Testis (tissue), 3 donors: ENCODE measurements around the gene MEIS3. TPM values are rescaled to one million over a fixed set of nuclear protein-coding genes. Genes with fewer than 3 reads are reported as not detected.

ENCODE experiments used
- DNase-seq: peaks from one replicate; pipeline ENCODE4 v3.0.0-alpha.2; 2019
- H3K27ac ChIP-seq, 2 donors: fragments of 200-600 bp; sonication (generic); one replicate each; pipeline ENCODE4 v1.5.1; 2019
- H3K27me3 ChIP-seq: fragments of 200-600 bp; sonication (generic); one replicate; pipeline ENCODE4 v1.5.1; 2019
- H3K36me3 ChIP-seq: fragments of 200-600 bp; sonication (generic); one replicate; pipeline ENCODE4 v1.5.1; 2017; ENCODE audit warnings: low read depth; ENCODE audit errors: missing control alignments
- H3K4me1 ChIP-seq: fragments of 200-600 bp; sonication (generic); one replicate; pipeline ENCODE4 v1.5.1; 2019
- H3K4me3 ChIP-seq, 2 donors: fragments of 200-600 bp; sonication (generic); one replicate each; pipeline ENCODE4 v1.5.1; 2017 to 2019
- H3K9me3 ChIP-seq: fragments of 200-600 bp; sonication (generic); one replicate; pipeline ENCODE4 v1.5.1; 2017
- POLR2A ChIP-seq: fragments of 450-650 bp; IDR thresholded peaks from one replicate; pipeline ENCODE4 v1.6.1; 2017; ENCODE audit warnings: antibody characterized with exemption, mild to moderate bottlenecking, moderate library complexity
- WGBS, 2 donors: methylation state at CpG; one replicate each; pipeline ENCODE4 v1.1.5; 2018; 5-methylcytosine and 5-hydroxymethylcytosine counted together
- intact Hi-C: fragments of 100-400 bp; cut with DNase I; formaldehyde crosslinking; loops from one replicate; pipeline ENCODE4 v1.15.1; 2023; ENCODE audit warnings: low total_unique reads
- polyA plus RNA-seq: library from polyadenylated mRNA; stranded (reverse); fragments of 350-450 nt; fragmentation: Illumina TruSeq; extraction: RNeasy Lipid Tissue Mini Kit (QIAGEN cat#74804); gene quantifications from one replicate; pipeline ENCODE4 v1.2.3, GENCODE V29; 2014; ENCODE audit warnings: low read depth, low replicate concordance; ENCODE audit not compliant: insufficient read depth
- total RNA-seq, 2 donors: library from RNA; depleted of rRNA; stranded (reverse); fragments of >200 nt; gene quantifications; one replicate each; pipeline ENCODE4 v1.2.3, GENCODE V29; 2016
- TF ChIP-seq, protein P1 (sequence below), 3 experiments: fragments of 450-650 bp in 2 of 3; fragments of 200-600 bp in 1 of 3; sonication (generic) in 1 of 3; IDR thresholded peaks; one replicate each; pipeline ENCODE4 v1.5.1; 2016 to 2019; ENCODE audit warnings: antibody characterized with exemption in 3 of 3, mild to moderate bottlenecking in 2 of 3, moderate library complexity in 1 of 3

The MEIS3 gene
- total and polyA plus RNA-seq, 3 donors from 2014 or later = 12.5 to 21.3 (median 17.4) TPM

DNA sequence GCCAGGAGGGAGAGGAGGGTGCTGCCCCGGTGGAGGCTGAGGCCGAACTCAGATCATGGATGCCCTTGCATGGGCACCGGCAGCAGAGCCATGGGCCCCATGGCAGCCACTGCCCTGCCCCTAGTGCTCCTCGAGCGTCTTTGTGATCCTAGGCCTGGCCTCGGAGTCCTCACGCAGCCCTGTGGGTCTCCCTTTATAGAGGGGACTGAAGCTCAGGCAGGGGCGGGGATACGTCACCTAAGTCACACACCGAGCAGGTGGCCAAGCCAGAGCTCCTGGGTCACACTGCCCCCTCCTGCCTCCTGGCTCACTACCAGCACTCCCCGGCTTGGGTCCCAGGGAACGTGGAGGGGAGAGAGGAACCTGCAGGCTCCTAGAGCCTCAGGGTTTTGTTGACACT, 41.5 kb downstream of the MEIS3 start:
- H3K4me3 ChIP-seq = no peak overlapping the region
- no peaks in the 10 kb centered on the region for H3K27me3 ChIP-seq
- no peak for DNase-seq
- TF ChIP-seq POLR2A = no peak
- TF ChIP-seq, protein P1, sequence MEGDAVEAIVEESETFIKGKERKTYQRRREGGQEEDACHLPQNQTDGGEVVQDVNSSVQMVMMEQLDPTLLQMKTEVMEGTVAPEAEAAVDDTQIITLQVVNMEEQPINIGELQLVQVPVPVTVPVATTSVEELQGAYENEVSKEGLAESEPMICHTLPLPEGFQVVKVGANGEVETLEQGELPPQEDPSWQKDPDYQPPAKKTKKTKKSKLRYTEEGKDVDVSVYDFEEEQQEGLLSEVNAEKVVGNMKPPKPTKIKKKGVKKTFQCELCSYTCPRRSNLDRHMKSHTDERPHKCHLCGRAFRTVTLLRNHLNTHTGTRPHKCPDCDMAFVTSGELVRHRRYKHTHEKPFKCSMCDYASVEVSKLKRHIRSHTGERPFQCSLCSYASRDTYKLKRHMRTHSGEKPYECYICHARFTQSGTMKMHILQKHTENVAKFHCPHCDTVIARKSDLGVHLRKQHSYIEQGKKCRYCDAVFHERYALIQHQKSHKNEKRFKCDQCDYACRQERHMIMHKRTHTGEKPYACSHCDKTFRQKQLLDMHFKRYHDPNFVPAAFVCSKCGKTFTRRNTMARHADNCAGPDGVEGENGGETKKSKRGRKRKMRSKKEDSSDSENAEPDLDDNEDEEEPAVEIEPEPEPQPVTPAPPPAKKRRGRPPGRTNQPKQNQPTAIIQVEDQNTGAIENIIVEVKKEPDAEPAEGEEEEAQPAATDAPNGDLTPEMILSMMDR (IDR thresholded peaks at IDR 0.05) = no peak
- peaks cover 8% of the 10 kb centered on the region for H3K4me1 ChIP-seq
- H3K27ac ChIP-seq = no peak overlapping the region
- intact Hi-C loops = no loop called here
- no peaks in the 10 kb centered on the region for H3K36me3 ChIP-seq
- WGBS, 2 donors = 66 to 81% methylated on average over 7 to 11 of the region's 12 CpGs
- no peaks in the 10 kb centered on the region for H3K9me3 ChIP-seq

DNA sequence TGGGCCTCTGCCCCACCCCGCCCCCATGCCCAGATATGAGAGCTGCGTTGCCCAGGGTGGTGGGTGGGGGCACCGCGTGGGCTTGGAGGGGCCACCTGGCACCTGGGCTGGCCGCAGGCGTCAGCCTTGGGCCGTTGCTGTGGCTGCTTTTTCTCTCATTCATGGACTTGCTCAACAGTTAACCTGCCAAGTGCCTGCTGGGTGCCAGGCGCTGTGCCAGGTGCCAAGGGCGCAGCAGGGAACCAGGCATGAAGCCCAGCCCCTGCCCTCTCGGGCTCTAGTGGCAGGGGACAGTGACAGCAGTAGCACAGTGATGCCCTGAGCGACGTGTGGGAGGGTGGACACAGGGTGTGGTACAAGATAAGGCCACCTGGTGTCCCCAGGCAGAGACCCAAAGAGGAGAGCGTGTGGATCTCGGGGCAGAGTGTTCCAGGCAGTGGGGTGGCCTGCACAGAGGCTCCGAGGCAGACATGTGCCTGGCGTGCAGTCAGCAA, 42.1 kb downstream of the MEIS3 start:
- WGBS, 2 donors = 42 to 72% methylated on average over 11 to 14 of the region's 16 CpGs
- intact Hi-C loops = no loop called here
- H3K27ac ChIP-seq = no peak overlapping the region

DNA sequence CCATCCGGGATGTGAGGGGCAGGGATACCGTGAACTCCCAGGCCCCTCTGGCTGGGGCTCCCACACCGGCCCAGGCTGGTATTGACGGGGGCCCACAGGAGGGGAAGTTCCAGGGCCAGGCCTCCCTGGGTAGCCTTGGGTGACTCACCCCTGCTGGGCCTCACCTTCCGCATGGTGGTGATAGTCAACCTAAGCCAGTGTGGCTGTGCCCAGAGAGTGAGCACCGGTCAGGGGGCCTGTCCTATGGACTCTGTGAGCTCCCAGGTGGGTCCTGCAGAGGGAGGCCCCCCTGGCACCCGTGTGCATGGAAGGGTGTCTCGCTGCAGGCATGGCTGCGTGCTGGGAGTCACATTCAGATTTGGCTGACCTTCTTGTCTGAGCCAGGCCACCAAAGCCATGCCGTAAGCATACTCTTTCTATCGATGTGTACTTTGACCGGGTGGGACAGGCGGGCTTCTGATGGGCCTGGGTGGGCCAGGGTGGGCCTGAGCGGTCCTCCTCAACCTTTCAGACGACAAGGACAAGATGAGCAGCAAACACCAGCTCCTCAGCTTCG, 42.7 kb downstream of the MEIS3 start:
- Histone ChIP-seq H3K36me3 (no peaks in the 10 kb centered on the region), H3K9me3 (no peaks in the 10 kb centered on the region), H3K4me3 (no peak overlapping the region), H3K4me1 (peaks cover 8% of the 10 kb centered on the region), H3K27ac (no peak overlapping the region), H3K27me3 (no peaks in the 10 kb centered on the region)
- DNase-seq = no peak
- intact Hi-C loops = no loop called here
- WGBS, 2 donors = 84 to 94% methylated on average over 13 to 16 of the region's 16 CpGs
- TF ChIP-seq POLR2A = no peak
- TF ChIP-seq, protein P1 (IDR thresholded peaks at IDR 0.05) = no peak

More for the DNA sequence above, 42.1 kb downstream of the MEIS3 start:
- DNase-seq = peak; percentile 73
- no peak for TF ChIP-seq POLR2A
- TF ChIP-seq, protein P1 (IDR thresholded peaks at IDR 0.05) = no peak
- H3K36me3 ChIP-seq = no peaks in the 10 kb centered on the region
- H3K9me3 ChIP-seq = no peaks in the 10 kb centered on the region
- no peak overlapping the region for H3K4me3 ChIP-seq
- peaks cover 8% of the 10 kb centered on the region for H3K4me1 ChIP-seq
- no peaks in the 10 kb centered on the region for H3K27me3 ChIP-seq

DNA sequence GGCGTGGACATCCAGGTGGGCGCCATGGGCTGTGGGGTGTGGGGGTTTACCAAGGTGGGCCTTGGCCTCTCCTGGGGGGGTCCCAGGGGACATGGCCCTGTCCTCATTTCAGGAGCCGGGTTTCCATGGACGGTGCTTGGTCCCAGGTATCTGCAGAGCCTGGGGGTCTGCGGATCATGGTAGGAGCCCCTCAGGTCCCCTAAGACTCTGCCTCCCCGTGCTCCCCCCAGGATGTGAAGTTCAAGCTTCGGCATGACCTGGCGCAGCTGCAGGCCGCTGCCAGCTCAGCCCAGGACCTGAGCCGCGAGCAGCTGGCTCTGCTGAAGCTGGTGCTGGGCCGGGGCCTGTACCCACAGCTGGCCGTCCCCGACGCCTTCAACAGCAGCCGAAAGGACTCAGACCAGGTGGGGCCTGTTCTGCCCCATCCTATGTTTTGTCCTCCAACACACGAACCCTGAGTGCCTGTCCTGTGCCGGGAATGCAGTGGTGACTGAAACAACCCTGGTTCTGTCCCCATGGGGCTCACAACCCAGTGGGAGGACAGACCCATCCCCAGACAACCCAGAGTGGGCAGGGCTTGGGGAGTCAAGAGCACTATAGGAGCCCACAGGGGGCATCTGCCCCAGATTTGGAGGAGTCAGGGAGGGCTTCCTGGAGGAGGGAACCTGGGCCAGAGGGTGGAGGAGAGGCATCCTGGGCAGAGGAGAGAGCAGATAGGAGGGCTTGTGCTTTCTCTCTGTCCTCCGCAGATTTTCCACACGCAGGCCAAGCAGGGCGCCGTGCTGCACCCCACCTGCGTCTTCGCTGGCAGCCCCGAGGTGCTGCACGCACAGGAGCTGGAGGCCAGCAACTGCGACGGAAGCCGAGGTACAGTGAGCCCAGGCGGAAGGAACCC, 43.4 kb downstream of the MEIS3 start:
- Histone ChIP-seq H3K4me1 (peaks cover 8% of the 10 kb centered on the region), H3K9me3 (no peaks in the 10 kb centered on the region), H3K27me3 (no peaks in the 10 kb centered on the region), H3K4me3 (no peak overlapping the region), H3K36me3 (no peaks in the 10 kb centered on the region), H3K27ac (no peak overlapping the region)
- DNase-seq = no peak
- TF ChIP-seq, protein P1 (IDR thresholded peaks at IDR 0.05) = no peak
- TF ChIP-seq POLR2A = no peak
- WGBS, 2 donors = 96 to 99% methylated on average over 15 to 30 of the region's 30 CpGs
- intact Hi-C loops = no loop called here
